ENCODE results near the gene EPHB2. TPM values are rescaled to one million over a fixed set of nuclear protein-coding genes. Genes with fewer than 3 reads are reported as not detected.

EPHB2 gene
- total and polyA plus RNA-seq, 2 donors (not counting 3 experiments of a cell fraction or from before 2014, with no cell fraction given) = 50.8 to 69.1 TPM

DNA sequence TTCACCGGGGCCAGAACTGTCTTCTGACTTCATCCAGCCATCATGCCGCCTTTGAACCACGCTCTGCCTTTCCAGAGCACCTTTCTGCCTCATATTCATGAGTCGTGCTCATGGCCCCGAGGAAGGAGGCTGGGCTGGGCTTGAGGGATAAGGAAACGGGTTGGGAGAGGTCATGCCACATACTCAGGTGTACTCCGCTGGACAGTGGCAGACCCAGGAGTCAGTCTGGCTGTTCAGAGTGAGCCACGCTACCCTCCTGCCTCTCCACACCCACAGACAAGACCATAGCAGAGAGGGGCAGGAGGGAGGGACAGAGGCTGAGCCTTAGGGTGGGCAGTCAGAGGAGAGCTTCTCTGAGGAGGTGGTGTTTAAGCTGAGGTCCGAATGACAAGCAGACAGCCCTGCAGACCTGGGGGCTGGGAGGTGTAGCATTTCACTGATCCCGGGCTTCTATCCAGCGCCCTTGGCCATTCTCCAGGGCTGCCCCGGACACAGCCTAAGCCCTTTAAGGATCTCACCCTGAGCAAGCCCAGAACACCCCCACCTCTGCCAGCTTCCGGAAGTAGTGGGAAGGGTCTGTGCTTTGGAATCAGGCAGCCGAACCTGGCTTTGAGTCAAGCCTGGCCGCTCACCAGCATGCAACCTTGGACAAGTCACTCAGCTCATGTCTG lies 159.7 kb downstream of the EPHB2 start:
- Histone ChIP-seq H4K20me1 (replicated peaks; ENCODE audit: control insufficient read depth, extremely low read depth, insufficient read depth, low read length) (no peaks in the 10 kb centered on the region), H3K4me1 (ENCODE audit: control insufficient read depth, extremely low read depth, insufficient read depth, low read length) (no peaks in the 10 kb centered on the region), H2AFZ (ENCODE audit: low read depth, low read length) (no peak overlapping the region), H3K9ac (replicated peaks; ENCODE audit: extremely low read depth, insufficient read depth, low read length) (no peak overlapping the region), H3K9me1 (replicated peaks; ENCODE audit: control insufficient read depth, extremely low read depth, insufficient read depth, low read length) (no peaks in the 10 kb centered on the region), H3K27me3 (ENCODE audit: control insufficient read depth in 2 of 2, insufficient read depth in 2 of 2, low read length in 2 of 2) (no peaks in the 10 kb centered on the region), H3K4me3 (replicated peaks in 1 of 3; ENCODE audit: insufficient read depth in 1 of 3, low read depth in 1 of 3, low read length in 3 of 3) (no peak overlapping the region), H3K79me2 (ENCODE audit: control insufficient read depth, insufficient read depth, low read length) (no peaks in the 10 kb centered on the region), H3K27ac (ENCODE audit: insufficient read depth, low read depth, low read length) (no peak overlapping the region), H3K4me2 (ENCODE audit: insufficient read depth, low read length) (no peak overlapping the region), H3K36me3 (ENCODE audit: control insufficient read depth in 2 of 2, extremely low read depth in 1 of 2, insufficient read depth in 2 of 2, low read length in 2 of 2) (peaks cover 0 to 25% of the 10 kb centered on the region in 2 experiments), H3K9me3 (replicated peaks; ENCODE audit: control insufficient read depth, insufficient read depth, low read length) (no peaks in the 10 kb centered on the region)
- DNase-seq (ENCODE audit: low read depth, low spot score) (peak; percentile 8), FAIRE-seq (no peak)
- dilution Hi-C loops (cut with MboI; ENCODE audit: extremely low pct_ligation_motif_present, low sequenced_read_pairs) = no loop called here
- no TSS peak for BruUV-seq (replicated peaks)
- ChIA-PET POLR2A (no interaction called here), CTCF (interaction anchor here (0.8 to 1.8 kb wide), 6 partner anchors 8 to 205 kb away, joined by 3 to 10 read pairs (median 4); no protein-coding TSS in a partner anchor)
- intact Hi-C loops (cut with micrococcal nuclease) = no loop called here
- TF ChIP-seq, protein P1, sequence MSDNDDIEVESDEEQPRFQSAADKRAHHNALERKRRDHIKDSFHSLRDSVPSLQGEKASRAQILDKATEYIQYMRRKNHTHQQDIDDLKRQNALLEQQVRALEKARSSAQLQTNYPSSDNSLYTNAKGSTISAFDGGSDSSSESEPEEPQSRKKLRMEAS (IDR thresholded peaks at IDR 0.05; ENCODE audit: insufficient read depth, insufficient read length) = no peak
- TF ChIP-seq JUN (IDR thresholded peaks at IDR 0.05; ENCODE audit: borderline replicate concordance, insufficient read depth, insufficient read length, low read depth) (no peak), POLR2AphosphoS5 (IDR thresholded peaks at IDR 0.05; ENCODE audit: insufficient read depth, low read depth, low read length) (no peak), GATA2 (IDR thresholded peaks at IDR 0.05; ENCODE audit: insufficient read depth, insufficient read length, low read depth, low read length) (no peak), FOS (IDR thresholded peaks at IDR 0.05; ENCODE audit: borderline replicate concordance, insufficient read depth, low read length) (no peak), EZH2 (IDR thresholded peaks at IDR 0.05; ENCODE audit: borderline replicate concordance, low read depth, low read length, severe bottlenecking) (no peak), MYC (IDR thresholded peaks at IDR 0.05; ENCODE audit: low read depth, low read length) (no peak), POLR2A (IDR thresholded peaks at IDR 0.05; ENCODE audit: low read depth, low read length) (no peak)
- TF ChIP-seq, protein P2, sequence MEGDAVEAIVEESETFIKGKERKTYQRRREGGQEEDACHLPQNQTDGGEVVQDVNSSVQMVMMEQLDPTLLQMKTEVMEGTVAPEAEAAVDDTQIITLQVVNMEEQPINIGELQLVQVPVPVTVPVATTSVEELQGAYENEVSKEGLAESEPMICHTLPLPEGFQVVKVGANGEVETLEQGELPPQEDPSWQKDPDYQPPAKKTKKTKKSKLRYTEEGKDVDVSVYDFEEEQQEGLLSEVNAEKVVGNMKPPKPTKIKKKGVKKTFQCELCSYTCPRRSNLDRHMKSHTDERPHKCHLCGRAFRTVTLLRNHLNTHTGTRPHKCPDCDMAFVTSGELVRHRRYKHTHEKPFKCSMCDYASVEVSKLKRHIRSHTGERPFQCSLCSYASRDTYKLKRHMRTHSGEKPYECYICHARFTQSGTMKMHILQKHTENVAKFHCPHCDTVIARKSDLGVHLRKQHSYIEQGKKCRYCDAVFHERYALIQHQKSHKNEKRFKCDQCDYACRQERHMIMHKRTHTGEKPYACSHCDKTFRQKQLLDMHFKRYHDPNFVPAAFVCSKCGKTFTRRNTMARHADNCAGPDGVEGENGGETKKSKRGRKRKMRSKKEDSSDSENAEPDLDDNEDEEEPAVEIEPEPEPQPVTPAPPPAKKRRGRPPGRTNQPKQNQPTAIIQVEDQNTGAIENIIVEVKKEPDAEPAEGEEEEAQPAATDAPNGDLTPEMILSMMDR (IDR thresholded peaks at IDR 0.05; ENCODE audit: extremely low read depth in 1 of 2, insufficient read depth in 1 of 2, low read depth in 1 of 2, low read length in 2 of 2) = no peak
